GM19043 (cell line): ENCODE measurements around the gene SPATA16.
"Not testable (repeated sequence)": the region's sequence is repeated elsewhere in the genome, so short reads cannot be mapped to it uniquely, and the experiment has no call there.

ENCODE experiments used
- ATAC-seq: cut with Tn5 transposase; IDR thresholded peaks from one replicate; pipeline ENCODE4 v1.9.1; 2021; ENCODE audit warnings: low read depth; ENCODE audit not compliant: unreplicated experiment

SPATA16 gene

GRCh38 chr3:173140986-173141385 is at the start of gene SPATA16:
Gene SPATA16, minus strand, starts transcription at chr3:173141235. Its CDS starts 23,504 bp downstream, at chr3:173117731.
- ATAC-seq: no peak

DNA sequence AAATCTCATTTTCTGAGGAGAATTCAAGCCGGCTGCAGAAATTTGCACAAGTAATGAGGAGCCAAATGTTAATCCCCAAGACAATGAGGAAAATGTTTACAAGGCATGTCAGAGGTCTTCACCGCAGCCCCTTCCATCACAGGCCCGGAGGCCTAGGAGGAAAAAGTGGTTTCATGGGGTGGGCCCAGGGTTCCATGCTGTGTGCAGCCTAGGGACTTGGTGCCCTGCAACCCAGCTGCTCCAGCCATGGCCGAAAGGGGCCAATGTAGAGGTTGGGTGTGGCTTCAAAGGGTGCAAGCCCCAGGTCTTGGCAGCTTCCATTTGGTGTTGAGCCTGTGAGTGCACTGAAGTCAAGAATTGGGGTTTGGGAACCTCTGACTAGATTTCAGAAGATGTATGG is 42.0 kb upstream of the SPATA16 start:
- ATAC-seq: not testable (repeated sequence)

DNA sequence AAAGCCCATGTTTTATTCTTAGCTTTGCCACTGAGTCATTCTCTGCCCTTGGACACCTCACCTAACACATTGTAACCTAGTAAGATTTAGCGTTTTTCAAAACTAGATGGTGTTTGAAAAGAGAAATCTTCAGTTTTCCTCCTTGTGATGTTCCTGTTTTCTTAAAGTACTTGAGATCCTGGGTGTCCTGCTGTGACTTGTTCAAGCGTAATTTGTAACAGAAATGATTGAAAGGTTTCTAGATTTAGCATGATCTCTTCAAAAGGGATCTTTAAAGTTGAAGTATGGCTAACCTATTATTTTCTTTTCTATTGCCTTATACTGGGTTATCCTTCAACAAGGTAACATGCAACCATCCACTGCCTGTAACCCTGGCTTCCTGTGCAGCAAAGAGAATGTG is 32.6 kb upstream of the SPATA16 start:
- no peak for ATAC-seq

DNA sequence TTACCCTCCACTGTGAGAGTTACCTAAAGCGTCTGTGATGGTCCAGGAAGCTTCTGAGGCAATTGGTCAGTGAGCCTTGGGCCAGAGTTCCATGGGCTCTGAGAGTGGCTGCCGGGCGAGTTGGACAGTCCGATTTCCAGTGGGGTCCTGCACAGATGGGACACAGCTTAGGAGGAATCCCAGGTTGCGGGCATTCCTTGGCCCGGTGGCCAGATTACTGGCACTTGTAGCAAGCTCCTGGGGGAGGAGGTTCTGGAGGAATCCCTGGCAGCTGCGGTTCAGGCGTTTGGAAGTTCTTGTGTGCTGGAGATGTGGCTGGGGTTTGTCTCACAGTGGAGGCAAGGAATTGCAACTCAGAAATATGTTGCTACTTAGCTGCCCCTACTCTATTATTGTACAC is 18.1 kb upstream of the SPATA16 start:
- not testable (repeated sequence) for ATAC-seq

DNA sequence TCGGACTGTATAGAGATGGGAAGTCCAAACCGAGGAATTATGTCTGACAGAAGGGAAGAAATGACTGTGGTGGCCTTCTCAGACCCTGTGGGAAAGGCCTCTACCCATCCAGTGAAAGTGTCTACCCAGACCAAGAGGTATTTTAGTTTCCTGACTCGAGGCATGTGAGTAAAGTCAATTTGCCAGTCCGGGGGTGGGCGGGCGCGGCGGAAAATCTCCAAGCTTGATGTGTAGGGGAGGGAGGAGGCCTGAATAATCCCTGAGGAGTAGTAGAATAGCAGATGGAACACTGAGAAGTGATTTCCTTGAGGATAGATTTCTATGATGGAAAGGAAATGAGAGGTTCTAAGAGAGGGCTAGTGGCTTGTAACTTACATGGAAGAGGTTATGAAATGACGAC is 15.5 kb upstream of the SPATA16 start:
- ATAC-seq: not testable (repeated sequence)

- no peak for ATAC-seq
Observed at GRCh38 chr3:173153631-173154030, 12.6 kb upstream of the SPATA16 start.

- ATAC-seq: no peak
Observed at GRCh38 chr3:173139420-173139819, 1.6 kb downstream of the SPATA16 start.

DNA sequence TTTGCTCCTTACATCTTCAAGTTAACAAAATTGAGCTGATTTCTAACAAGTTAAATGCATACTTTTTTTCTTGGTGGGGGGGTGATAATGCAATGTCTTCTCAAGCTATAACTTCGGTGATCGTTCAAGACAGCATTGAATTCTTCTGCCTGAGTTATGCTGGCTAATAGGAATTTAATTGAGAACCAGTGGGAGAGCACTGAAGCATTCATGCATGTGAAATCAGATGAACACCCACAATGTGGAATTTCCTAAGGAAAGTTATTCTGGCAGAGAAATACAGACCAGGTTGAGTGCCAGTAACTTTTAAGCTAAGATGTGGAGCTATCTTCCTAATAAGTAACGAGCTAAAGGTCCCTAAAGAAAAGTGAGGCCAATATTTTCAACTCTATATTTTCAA is 3.0 kb downstream of the SPATA16 start:
- no peak for ATAC-seq

DNA sequence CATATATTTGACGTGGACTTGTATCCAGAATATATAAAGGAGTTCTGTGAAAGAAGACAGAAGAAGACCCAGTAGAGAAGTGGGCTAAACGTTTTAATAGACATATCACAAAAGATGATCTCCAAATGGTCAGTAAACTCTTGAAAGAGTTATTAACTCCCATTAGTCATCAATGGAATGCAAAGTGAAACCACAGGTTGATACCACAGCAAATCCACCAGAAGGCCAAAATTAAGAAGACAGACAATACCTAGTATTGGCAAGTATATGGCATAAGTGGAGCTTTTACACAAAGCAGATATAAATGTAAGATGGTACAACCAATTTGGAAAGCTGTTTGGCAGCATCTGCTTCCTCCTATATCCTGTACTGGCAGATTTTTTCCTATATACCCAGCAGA is 6.0 kb downstream of the SPATA16 start:
- no peak for ATAC-seq

DNA sequence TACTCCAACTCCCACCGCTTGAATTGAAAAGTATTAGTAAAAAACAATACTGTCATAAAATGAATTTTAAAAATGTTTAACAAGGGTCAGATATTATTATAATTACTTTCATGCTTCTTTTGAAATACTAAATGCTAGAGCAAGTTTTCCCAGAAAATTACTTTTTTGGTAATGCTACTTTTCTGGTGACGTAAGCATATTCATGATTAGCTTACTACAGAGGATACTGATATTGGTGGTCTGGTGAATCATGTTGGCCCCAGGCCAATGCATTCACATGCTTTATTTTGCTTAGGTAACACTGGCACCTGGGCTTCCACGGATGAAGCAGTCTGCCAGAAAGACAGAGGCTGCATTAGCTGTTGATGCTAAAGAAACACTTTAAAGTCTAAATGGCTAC is 12.4 kb downstream of the SPATA16 start:
- no peak for ATAC-seq

- no peak for ATAC-seq
Observed at GRCh38 chr3:173111321-173111720, 29.7 kb downstream of the SPATA16 start.

DNA sequence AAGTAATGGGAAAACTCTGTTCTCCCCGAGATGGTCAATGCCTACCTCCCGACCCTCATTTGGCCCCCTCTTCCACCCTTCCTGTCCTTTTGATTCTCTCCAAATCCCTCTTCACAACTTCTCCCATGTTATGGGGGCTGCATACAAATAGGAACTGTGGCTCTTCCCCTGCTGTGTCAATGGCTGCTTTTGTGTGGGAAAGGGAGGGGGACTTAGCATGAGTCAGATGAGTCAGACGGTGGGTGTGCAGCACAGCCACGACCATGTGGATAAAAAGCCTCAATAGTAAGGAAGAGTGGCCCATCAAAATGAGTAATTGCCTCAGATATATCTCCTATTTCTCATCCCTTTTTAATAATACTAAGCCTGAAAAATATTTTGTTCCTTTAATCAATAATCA is 31.9 kb downstream of the SPATA16 start:
- no peak for ATAC-seq

DNA sequence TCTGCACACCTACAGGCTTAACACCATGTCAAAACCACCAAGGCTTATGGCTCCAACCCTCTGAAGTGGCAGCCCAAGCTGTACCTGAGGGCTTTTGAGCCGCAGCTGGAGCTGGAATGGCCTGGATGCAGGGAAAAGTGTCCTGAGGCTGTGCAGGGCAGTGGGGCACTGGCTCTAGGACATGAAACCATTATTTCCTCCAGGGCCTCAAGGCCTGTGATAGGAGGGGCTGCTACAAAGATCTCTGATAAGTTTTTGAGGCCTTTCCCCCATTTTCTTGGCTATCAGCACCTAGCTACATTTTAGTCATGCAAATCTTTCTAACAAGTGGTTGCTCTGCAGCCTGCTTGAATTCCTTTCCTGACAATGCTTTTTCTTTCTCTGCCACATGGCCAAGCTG is 37.6 kb downstream of the SPATA16 start:
- no peak for ATAC-seq

DNA sequence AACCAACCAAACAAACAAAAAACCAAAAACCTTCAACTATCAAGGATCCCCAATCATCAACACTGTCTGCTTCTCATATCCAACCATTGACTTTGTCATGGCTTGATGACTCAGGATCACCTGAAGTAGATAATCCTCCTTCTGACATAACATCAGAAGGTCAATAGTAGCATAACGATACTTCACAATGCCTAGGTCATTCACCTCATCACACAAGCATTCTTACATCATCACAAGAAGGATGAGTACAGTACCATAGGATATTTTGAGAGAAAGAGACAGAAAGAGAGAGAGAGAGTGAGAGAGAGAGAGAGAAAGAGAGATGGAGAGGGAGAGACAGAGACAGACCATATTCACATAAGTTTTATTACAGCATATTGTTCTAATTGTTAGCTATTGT is 42.1 kb downstream of the SPATA16 start:
- no peak for ATAC-seq

DNA sequence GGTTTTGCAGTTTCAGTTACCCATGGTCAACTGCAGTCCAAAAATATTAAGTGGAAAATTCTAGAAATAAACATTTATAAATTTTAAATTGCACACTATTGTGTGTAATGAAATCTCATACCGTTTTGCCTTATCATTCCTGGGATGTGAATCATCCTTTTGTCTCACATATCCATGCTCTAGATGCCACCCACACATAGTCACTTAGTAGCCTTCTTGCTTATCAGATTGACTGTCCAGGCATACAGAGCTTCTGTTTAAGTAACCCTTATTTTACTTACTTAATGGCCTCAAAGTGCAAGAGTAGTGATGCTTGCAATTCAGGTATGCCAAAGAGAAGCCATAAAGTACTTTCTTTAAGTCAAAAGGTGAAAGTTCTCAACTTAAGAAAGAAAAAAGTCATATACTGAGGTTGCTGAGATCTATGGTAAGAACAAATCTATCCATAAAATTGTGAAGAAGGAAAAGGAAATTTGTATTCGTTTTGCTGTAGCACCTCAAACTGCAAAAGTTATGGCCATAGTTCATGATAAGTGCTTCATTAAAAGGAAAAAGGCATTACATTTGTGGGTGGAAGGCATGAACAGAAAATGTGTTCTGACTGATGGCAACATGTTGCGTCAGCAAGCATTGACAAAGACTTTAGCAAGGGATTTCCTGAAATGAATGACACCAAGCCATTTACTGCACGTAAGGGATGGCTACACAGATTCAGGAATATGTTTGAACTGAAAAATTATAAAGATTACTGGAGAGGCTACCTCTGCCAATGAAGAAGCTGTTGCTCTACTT is 43.8 kb downstream of the SPATA16 start:
- no peak for ATAC-seq

- ATAC-seq: no peak
Observed at GRCh38 chr3:173096140-173096539, 44.9 kb downstream of the SPATA16 start.

GRCh38 chr3:173092038-173092437 is 49.0 kb downstream of the SPATA16 start:
- ATAC-seq: no peak

DNA sequence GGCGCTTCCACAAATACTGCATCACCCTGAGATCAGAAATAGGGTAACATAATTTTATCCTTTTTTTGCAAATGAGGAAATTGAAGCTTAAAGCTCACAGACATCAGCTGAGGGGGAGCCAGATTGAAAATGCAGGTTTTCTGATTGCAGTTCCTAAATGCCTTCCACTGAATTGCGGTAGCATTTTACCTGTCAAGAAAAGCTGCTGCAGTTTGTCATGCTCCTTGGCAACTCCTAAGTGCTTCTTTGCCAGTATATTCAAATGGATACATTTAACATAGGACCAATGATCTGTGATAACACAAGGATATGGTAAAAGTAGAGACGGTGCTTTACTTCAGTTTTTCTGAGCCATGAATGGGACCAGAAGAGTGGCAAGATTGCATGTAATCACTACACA is 50.5 kb downstream of the SPATA16 start:
- no peak for ATAC-seq

DNA sequence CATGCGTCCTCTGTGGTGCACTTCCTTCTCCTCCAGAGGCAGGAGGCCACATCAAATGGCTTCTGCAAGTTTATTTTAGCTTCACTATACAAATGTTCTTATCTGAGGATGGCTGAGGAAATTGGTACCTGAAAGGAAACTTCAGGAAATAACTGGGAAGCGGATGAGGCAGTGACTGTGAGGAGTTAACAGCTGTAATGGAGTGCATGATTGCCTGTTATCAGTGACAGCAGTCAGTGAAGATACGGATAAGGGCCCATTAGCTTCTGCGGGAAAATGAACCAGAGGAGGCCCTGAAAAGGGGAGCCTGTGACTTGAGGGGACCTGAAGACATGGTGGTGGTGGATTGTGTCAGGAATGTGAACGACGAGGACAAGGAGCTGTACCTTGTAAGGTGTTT is 51.8 kb downstream of the SPATA16 start:
- ATAC-seq: no peak

- ATAC-seq: no peak
Observed at GRCh38 chr3:173078525-173078924, 62.5 kb downstream of the SPATA16 start.

- no peak for ATAC-seq
Observed at GRCh38 chr3:173066044-173067004, 74.7 kb downstream of the SPATA16 start.
